SU-DHL-6 (cell line): ENCODE measurements around the gene MMGT1.
"Not testable (repeated sequence)": the region's sequence is repeated elsewhere in the genome, so short reads cannot be mapped to it uniquely, and the experiment has no call there.

Source experiments
- H2AFZ ChIP-seq: fragments of 200-600 bp; sonication (generic); 2 replicates; pipeline ENCODE4 v1.6.1; 2014; ENCODE audit warnings: low read depth, mild to moderate bottlenecking, moderate library complexity, mixed read lengths, antibody characterized with exemption, low read length; ENCODE audit not compliant: severe bottlenecking
- H3F3A ChIP-seq: fragments of 200-600 bp; shearing (Covaris generic); 2 replicates; pipeline ENCODE4 v1.6.0; 2016; ENCODE audit warnings: antibody characterized with exemption, mild to moderate bottlenecking; ENCODE audit not compliant: insufficient read depth
- H3K27ac ChIP-seq: fragments of 200-600 bp; sonication (generic); 2 replicates; pipeline ENCODE4 v1.5.1; 2016; ENCODE audit warnings: low read depth, mild to moderate bottlenecking, low read length, moderate library complexity, mixed read lengths
- H3K27me3 ChIP-seq: fragments of 200-600 bp; sonication (generic), shearing (Covaris generic); 2 replicates; pipeline ENCODE4 v1.6.0; 2014; ENCODE audit warnings: mild to moderate bottlenecking, low read length
- H3K36me3 ChIP-seq: fragments of 200-600 bp; sonication (generic); 2 replicates; pipeline ENCODE4 v1.6.1; 2014; ENCODE audit warnings: mild to moderate bottlenecking, low read length, mixed read lengths
- H3K4me2 ChIP-seq: fragments of 300-600, 200-600 bp; shearing (Covaris generic), sonication (generic); 2 replicates; pipeline ENCODE4 v1.6.0; 2014; ENCODE audit warnings: low read length, low read depth, mild to moderate bottlenecking; ENCODE audit not compliant: poor library complexity, severe bottlenecking
- H3K4me3 ChIP-seq: fragments of 200-600 bp; sonication (generic); 2 replicates; pipeline ENCODE4 v1.5.1; 2014; ENCODE audit warnings: antibody characterized with exemption, low read length, mild to moderate bottlenecking, mixed read lengths; ENCODE audit not compliant: insufficient read depth, poor library complexity, severe bottlenecking
- H3K79me2 ChIP-seq: fragments of 200-600 bp; sonication (generic); 2 replicates; pipeline ENCODE4 v1.6.1; 2014; ENCODE audit warnings: mild to moderate bottlenecking, low read length, moderate library complexity; ENCODE audit not compliant: insufficient read depth
- H3K9ac ChIP-seq: fragments of 200-600 bp; sonication (generic); 2 replicates; pipeline ENCODE4 v1.7.0; 2014; ENCODE audit warnings: mild to moderate bottlenecking, low read length
- H3K9me2 ChIP-seq: fragments of 200-600 bp; sonication (generic); replicated peaks from 2 replicates; pipeline ENCODE4 v1.6.1; 2014; ENCODE audit warnings: low read length; ENCODE audit not compliant: insufficient read depth
- H3K9me3 ChIP-seq: fragments of 200-600 bp; sonication (generic); 2 replicates; pipeline ENCODE4 v1.6.1; 2014; ENCODE audit warnings: low read length, mixed read lengths; ENCODE audit not compliant: insufficient read depth
- H4K20me1 ChIP-seq: fragments of 200-600 bp; sonication (generic); 2 replicates; pipeline ENCODE4 v1.6.1; 2014; ENCODE audit warnings: low read depth, mild to moderate bottlenecking, antibody characterized with exemption, low read length, moderate library complexity, mixed read lengths
- CTCF ChIP-seq: fragments of 200-600 bp; sonication (generic); IDR thresholded peaks from one replicate; pipeline ENCODE4 v1.5.1; 2017; ENCODE audit warnings: antibody characterized with exemption, mild to moderate bottlenecking, low read length, moderate library complexity; ENCODE audit not compliant: insufficient read depth, poor library complexity, severe bottlenecking
- EZH2phosphoT487 ChIP-seq: fragments of 200-600 bp; sonication (generic), shearing (Covaris generic); conservative IDR thresholded peaks from 2 replicates; pipeline ENCODE4 v1.6.1; 2018; ENCODE audit warnings: mild to moderate bottlenecking, antibody characterized with exemption, low read length, moderate library complexity, mixed read lengths

The MMGT1 gene

GRCh38 chrX:135931644-135932487, 41.9 kb downstream of the MMGT1 start:
- H3K4me3 ChIP-seq, result no peak overlapping the region
- no peak overlapping the region for H3K9ac ChIP-seq
- no peak overlapping the region for H3K4me2 ChIP-seq
- no peaks in the 10 kb centered on the region for H3K9me2 ChIP-seq
- no peaks in the 10 kb centered on the region for H3K36me3 ChIP-seq
- H3K27ac ChIP-seq, result no peak overlapping the region
- H2AFZ ChIP-seq, result no peak overlapping the region
- TF ChIP-seq EZH2phosphoT487, result no peak
- peak; percentile 10 for TF ChIP-seq CTCF
- no peaks in the 10 kb centered on the region for H3K9me3 ChIP-seq
- H3F3A ChIP-seq, result no peaks in the 10 kb centered on the region
- H3K27me3 ChIP-seq, result no peaks in the 10 kb centered on the region
- H4K20me1 ChIP-seq, result no peaks in the 10 kb centered on the region
- no peaks in the 10 kb centered on the region for H3K79me2 ChIP-seq

- Histone ChIP-seq H3K79me2 (no peaks in the 10 kb centered on the region), H3K36me3 (no peaks in the 10 kb centered on the region), H3K4me3 (no peak overlapping the region), H3K9me3 (no peaks in the 10 kb centered on the region), H2AFZ (no peak overlapping the region), H3K27ac (no peak overlapping the region), H3F3A (no peaks in the 10 kb centered on the region), H4K20me1 (no peaks in the 10 kb centered on the region), H3K9ac (no peak overlapping the region), H3K27me3 (no peaks in the 10 kb centered on the region), H3K4me2 (no peak overlapping the region), H3K9me2 (no peaks in the 10 kb centered on the region)
- TF ChIP-seq EZH2phosphoT487 (no peak), CTCF (no peak)
Observed at GRCh38 chrX:135927897-135928296, 45.9 kb downstream of the MMGT1 start.

- TF ChIP-seq CTCF (peak; percentile 9), EZH2phosphoT487 (no peak)
- Histone ChIP-seq H3K4me3 (no peak overlapping the region), H3K9ac (no peak overlapping the region), H3K27ac (no peak overlapping the region), H4K20me1 (no peaks in the 10 kb centered on the region), H3F3A (no peaks in the 10 kb centered on the region), H3K9me2 (no peaks in the 10 kb centered on the region), H3K9me3 (no peaks in the 10 kb centered on the region), H2AFZ (no peak overlapping the region), H3K27me3 (no peaks in the 10 kb centered on the region), H3K4me2 (no peak overlapping the region), H3K79me2 (no peaks in the 10 kb centered on the region), H3K36me3 (no peaks in the 10 kb centered on the region)
Observed at GRCh38 chrX:135923353-135923752, 50.4 kb downstream of the MMGT1 start.

- H3K4me3 ChIP-seq, H3K9me2 ChIP-seq, H3K36me3 ChIP-seq, H3K9me3 ChIP-seq, H3K27me3 ChIP-seq, H3F3A ChIP-seq, H3K4me2 ChIP-seq, H3K27ac ChIP-seq, H3K9ac ChIP-seq, H4K20me1 ChIP-seq, H3K79me2 ChIP-seq, H2AFZ ChIP-seq: not testable (repeated sequence)
Observed at GRCh38 chrX:135920516-135920915, 53.3 kb downstream of the MMGT1 start.
